ENCODE results near the gene NDUFV3.
A peak's percentile ranks its signal among the peaks of the same experiment; 100 is the strongest.

Gene NDUFV3

GRCh38 chr21:42846221-42846620, 46.9 kb upstream of the NDUFV3 start:
- POLR2A ChIA-PET: no interaction called here
- Histone ChIP-seq H3K4me1 (ENCODE audit: control insufficient read depth, insufficient read depth, low read length) (no peaks in the 10 kb centered on the region), H3K36me3 (ENCODE audit: control insufficient read depth in 2 of 2, insufficient read depth in 1 of 2, low read length in 2 of 2) (peaks cover 25 to 88% of the 10 kb centered on the region in 2 experiments), H3K9me3 (ENCODE audit: control insufficient read depth, insufficient read depth, low read depth, low read length) (no peaks in the 10 kb centered on the region), H3K27ac (ENCODE audit: extremely low read depth, low read depth, low read length) (no peak overlapping the region), H3K4me3 (ENCODE audit: low read depth, low read length) (no peak overlapping the region)
- CTCF ChIA-PET: no interaction called here
- TF ChIP-seq FEZF1 (tag by site-specific recombination; IDR thresholded peaks at IDR 0.05) (no peak), KLF16 (tag by site-specific recombination; IDR thresholded peaks at IDR 0.05) (no peak), BCL11B (tag by site-specific recombination; IDR thresholded peaks at IDR 0.05; ENCODE audit: low read depth) (no peak), ZNF518A (tag by site-specific recombination; conservative IDR thresholded peaks at IDR 0.05; ENCODE audit: low read depth) (no peak), ZNF394 (tag by site-specific recombination; IDR thresholded peaks at IDR 0.05; ENCODE audit: borderline replicate concordance) (no peak), ZBTB8A (tag by site-specific recombination; IDR thresholded peaks at IDR 0.05) (no peak), SP2 (tag by site-specific recombination; IDR thresholded peaks at IDR 0.05) (no peak), ZNF214 (tag by site-specific recombination; IDR thresholded peaks at IDR 0.05; ENCODE audit: borderline replicate concordance) (no peak), ZNF112 (tag by site-specific recombination; IDR thresholded peaks at IDR 0.05) (no peak), ZNF133 (tag by site-specific recombination; IDR thresholded peaks at IDR 0.05) (no peak), ZNF488 (tag by site-specific recombination; IDR thresholded peaks at IDR 0.05) (no peak), ZBTB7A (tag by site-specific recombination; IDR thresholded peaks at IDR 0.05; ENCODE audit: low read depth) (no peak), ZNF747 (tag by site-specific recombination; IDR thresholded peaks at IDR 0.05) (no peak), SP3 (tag by site-specific recombination; IDR thresholded peaks at IDR 0.05) (no peak), CTCF (tag by site-specific recombination; IDR thresholded peaks at IDR 0.05) (no peak), SP7 (tag by site-specific recombination; IDR thresholded peaks at IDR 0.05) (no peak), ZNF521 (tag by site-specific recombination; IDR thresholded peaks at IDR 0.05) (no peak), ZNF473 (tag by site-specific recombination; IDR thresholded peaks at IDR 0.05) (no peak), MEIS1 (CRISPR knock-in tag; IDR thresholded peaks at IDR 0.05; ENCODE audit: borderline replicate concordance) (no peak)

- Histone ChIP-seq H3K36me3 (ENCODE audit: control insufficient read depth in 2 of 2, insufficient read depth in 1 of 2, low read length in 2 of 2) (peaks cover 25 to 91% of the 10 kb centered on the region in 2 experiments), H3K4me3 (ENCODE audit: low read depth, low read length) (no peak overlapping the region), H3K9me3 (ENCODE audit: control insufficient read depth, insufficient read depth, low read depth, low read length) (no peaks in the 10 kb centered on the region), H3K27ac (ENCODE audit: extremely low read depth, low read depth, low read length) (no peak overlapping the region), H3K4me1 (ENCODE audit: control insufficient read depth, insufficient read depth, low read length) (no peaks in the 10 kb centered on the region)
- POLR2A ChIA-PET: no interaction called here
- TF ChIP-seq BCL11B (tag by site-specific recombination; IDR thresholded peaks at IDR 0.05; ENCODE audit: low read depth) (no peak), ZNF600 (tag by site-specific recombination; IDR thresholded peaks at IDR 0.05) (0 out of 2 replicates have a peak, but pooled peaks have one; percentile 31)
- CTCF ChIA-PET: no interaction called here
Measured at GRCh38 chr21:42847051-42847707, 45.9 kb upstream of the NDUFV3 start.
